Suprapubic skin (tissue), 3 donors: ENCODE data around the gene EIF2S3.

Experiments
- CTCF ChIP-seq, 2 donors: fragments of 200-600 bp in 1 of 2; fragments of 450-650 bp in 1 of 2; sonication (generic) in 1 of 2; IDR thresholded peaks; one replicate each; pipeline ENCODE4 v1.5.1; 2016 to 2019; ENCODE audit warnings: antibody characterized with exemption in 2 of 2, mild to moderate bottlenecking in 1 of 2, moderate library complexity in 1 of 2
- POLR2A ChIP-seq, 2 donors: fragments of 450-650 bp; IDR thresholded peaks; one replicate each; pipeline ENCODE4 v1.6.1; 2017; ENCODE audit warnings: antibody characterized with exemption in 2 of 2, mild to moderate bottlenecking in 2 of 2, moderate library complexity in 2 of 2

GRCh38 chrX:24080704-24081103 is 25.9 kb downstream of the EIF2S3 start:
- TF ChIP-seq POLR2A (IDR thresholded peaks at IDR 0.05) (no peak), CTCF (IDR thresholded peaks at IDR 0.05) (no peak)
